Mesodermal cell (in vitro differentiated cells): Measurements from ENCODE around the gene IL18RAP. TPM values are rescaled to one million over a fixed set of nuclear protein-coding genes. Genes with fewer than 3 reads are reported as not detected.

Experiments used
- H3K27ac ChIP-seq: 2 replicates; pipeline ENCODE4 v1.7.0; 2013; ENCODE audit warnings: mild to moderate bottlenecking, low read depth, low read length, moderate library complexity; ENCODE audit not compliant: severe bottlenecking
- H3K36me3 ChIP-seq: 2 replicates; pipeline ENCODE4 v1.7.1; 2013; ENCODE audit warnings: mild to moderate bottlenecking, low read length, moderate library complexity; ENCODE audit not compliant: control insufficient read depth, insufficient read depth
- H3K4me1 ChIP-seq: one replicate; pipeline ENCODE4 v1.7.1; 2013; ENCODE audit warnings: mild to moderate bottlenecking, low read length; ENCODE audit not compliant: insufficient read depth, control insufficient read depth, poor library complexity, severe bottlenecking
- H3K4me3 ChIP-seq: 2 replicates; pipeline ENCODE4 v1.7.0; 2013; ENCODE audit warnings: low read length, control low read depth, mild to moderate bottlenecking; ENCODE audit not compliant: insufficient read depth, poor library complexity, severe bottlenecking; ENCODE audit errors: extremely low read depth
- H3K9me3 ChIP-seq: 2 replicates; pipeline ENCODE4 v1.7.1; 2013; ENCODE audit warnings: mild to moderate bottlenecking, low read length, moderate library complexity; ENCODE audit not compliant: control insufficient read depth
- WGBS, 2 experiments: methylation state at CpG; one replicate each; pipeline ENCODE4 v1.1.5; 2013; ENCODE audit warnings: missing lambda C conversion rate in 2 of 2; ENCODE audit not compliant: insufficient coverage in 2 of 2; 5-methylcytosine and 5-hydroxymethylcytosine counted together
- polyA plus RNA-seq, 2 experiments: library from polyadenylated mRNA; stranded (reverse); fragments of 50-300 nt; gene quantifications; one replicate each; pipeline ENCODE4 v1.2.3, GENCODE V29; 2013

Gene IL18RAP, protein sequence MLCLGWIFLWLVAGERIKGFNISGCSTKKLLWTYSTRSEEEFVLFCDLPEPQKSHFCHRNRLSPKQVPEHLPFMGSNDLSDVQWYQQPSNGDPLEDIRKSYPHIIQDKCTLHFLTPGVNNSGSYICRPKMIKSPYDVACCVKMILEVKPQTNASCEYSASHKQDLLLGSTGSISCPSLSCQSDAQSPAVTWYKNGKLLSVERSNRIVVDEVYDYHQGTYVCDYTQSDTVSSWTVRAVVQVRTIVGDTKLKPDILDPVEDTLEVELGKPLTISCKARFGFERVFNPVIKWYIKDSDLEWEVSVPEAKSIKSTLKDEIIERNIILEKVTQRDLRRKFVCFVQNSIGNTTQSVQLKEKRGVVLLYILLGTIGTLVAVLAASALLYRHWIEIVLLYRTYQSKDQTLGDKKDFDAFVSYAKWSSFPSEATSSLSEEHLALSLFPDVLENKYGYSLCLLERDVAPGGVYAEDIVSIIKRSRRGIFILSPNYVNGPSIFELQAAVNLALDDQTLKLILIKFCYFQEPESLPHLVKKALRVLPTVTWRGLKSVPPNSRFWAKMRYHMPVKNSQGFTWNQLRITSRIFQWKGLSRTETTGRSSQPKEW
- polyA plus RNA-seq (2013, experiment 1 of 2) = not detected
- polyA plus RNA-seq (2013, experiment 2 of 2) = not detected

DNA sequence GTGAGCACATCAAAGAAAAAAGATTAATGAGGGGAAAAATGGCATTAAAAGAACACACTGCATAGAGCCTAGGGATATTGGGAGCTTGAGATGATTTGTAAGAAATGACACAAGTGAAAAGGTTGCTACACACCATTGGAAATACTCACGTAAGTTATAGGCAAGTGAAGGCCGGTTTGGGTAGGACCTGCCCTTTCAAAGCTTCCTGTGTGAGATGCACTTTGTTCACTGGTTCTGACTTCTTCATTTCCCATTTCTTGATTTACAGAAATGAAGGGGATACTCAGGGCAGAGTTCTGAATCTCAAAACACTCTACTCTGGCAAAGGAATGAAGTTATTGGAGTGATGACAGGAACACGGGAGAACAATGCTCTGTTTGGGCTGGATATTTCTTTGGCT is at the start of gene IL18RAP:
IL18RAP (plus strand) TSS at position 251 of the 400 bp plus-strand sequence; CDS start at position 369, 118 bp downstream.
- no peaks in the 10 kb centered on the region for H3K36me3 ChIP-seq
- no peak within 1 kb of the TSS for H3K4me3 ChIP-seq
- 70 to 95% methylated on average over 2 to 3 of the region's 3 CpGs for WGBS, 2 experiments
- H3K4me1 ChIP-seq = no peaks in the 10 kb centered on the region
- H3K9me3 ChIP-seq = no peaks in the 10 kb centered on the region
- no peak within 1 kb of the TSS for H3K27ac ChIP-seq

GRCh38 chr2:102376052-102376591 is 46.8 kb upstream of the IL18RAP start:
- no peaks in the 10 kb centered on the region for H3K4me1 ChIP-seq
- no peak overlapping the region for H3K27ac ChIP-seq
- no peaks in the 10 kb centered on the region for H3K9me3 ChIP-seq
- H3K4me3 ChIP-seq = no peak overlapping the region
- 71% methylated on average over 1 of the region's 1 CpG; no CpG with 5 or more reads in 1 of the 2 experiments for WGBS, 2 experiments
- no peaks in the 10 kb centered on the region for H3K36me3 ChIP-seq

DNA sequence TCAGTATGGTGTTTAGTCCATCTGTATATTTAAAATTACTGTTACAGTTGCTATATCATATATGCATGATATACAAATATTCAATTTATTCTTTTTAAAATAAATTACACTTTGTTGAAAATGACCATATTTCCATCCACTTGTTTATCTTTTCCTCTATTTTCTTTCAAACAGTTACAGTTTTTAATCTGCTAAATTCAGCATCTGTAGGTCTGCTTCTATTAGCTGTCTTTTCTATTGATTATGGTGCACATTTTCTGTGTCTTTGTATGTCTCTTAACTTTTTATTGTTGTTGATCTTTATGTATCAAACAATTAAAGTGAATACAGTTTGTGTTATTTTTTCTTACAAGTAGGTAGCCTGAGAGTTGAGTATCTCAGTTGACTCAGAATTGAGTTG is 39.2 kb upstream of the IL18RAP start:
- H3K36me3 ChIP-seq = no peaks in the 10 kb centered on the region
- no peaks in the 10 kb centered on the region for H3K4me1 ChIP-seq
- H3K27ac ChIP-seq = no peak overlapping the region
- peaks cover 12% of the 10 kb centered on the region for H3K9me3 ChIP-seq
- H3K4me3 ChIP-seq = no peak overlapping the region

- Histone ChIP-seq H3K27ac (no peak overlapping the region), H3K36me3 (no peaks in the 10 kb centered on the region), H3K4me1 (no peaks in the 10 kb centered on the region), H3K4me3 (no peak overlapping the region), H3K9me3 (peaks cover 12% of the 10 kb centered on the region)
- 64 to 73% methylated on average over 1 of the region's 1 CpG for WGBS, 2 experiments
Observed at GRCh38 chr2:102385522-102385921, 37.4 kb upstream of the IL18RAP start.

DNA sequence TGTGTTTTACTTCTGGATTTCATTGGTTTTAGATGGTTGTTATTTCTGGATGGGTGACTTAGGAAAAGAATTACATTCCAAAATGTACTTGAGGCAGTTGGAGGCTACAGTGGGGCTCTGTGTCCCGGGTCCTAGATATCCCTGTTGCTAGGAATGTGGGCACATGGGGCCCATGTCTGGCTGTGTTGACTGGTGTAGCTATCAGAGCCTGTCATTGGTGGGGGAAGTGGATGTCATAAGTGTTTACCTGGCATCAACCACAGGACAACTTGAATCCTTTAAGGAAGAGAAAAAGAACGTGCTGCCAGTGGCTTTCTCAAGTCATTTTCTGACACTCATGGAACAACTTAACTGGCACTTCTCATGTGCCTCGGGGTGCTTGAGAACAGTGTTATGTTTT is 37.0 kb upstream of the IL18RAP start:
- H3K4me3 ChIP-seq = no peak overlapping the region
- H3K9me3 ChIP-seq = peaks cover 12% of the 10 kb centered on the region
- no peaks in the 10 kb centered on the region for H3K36me3 ChIP-seq
- WGBS, 2 experiments = 76 to 79% methylated on average over 2 to 3 of the region's 3 CpGs
- no peak overlapping the region for H3K27ac ChIP-seq
- H3K4me1 ChIP-seq = no peaks in the 10 kb centered on the region

DNA sequence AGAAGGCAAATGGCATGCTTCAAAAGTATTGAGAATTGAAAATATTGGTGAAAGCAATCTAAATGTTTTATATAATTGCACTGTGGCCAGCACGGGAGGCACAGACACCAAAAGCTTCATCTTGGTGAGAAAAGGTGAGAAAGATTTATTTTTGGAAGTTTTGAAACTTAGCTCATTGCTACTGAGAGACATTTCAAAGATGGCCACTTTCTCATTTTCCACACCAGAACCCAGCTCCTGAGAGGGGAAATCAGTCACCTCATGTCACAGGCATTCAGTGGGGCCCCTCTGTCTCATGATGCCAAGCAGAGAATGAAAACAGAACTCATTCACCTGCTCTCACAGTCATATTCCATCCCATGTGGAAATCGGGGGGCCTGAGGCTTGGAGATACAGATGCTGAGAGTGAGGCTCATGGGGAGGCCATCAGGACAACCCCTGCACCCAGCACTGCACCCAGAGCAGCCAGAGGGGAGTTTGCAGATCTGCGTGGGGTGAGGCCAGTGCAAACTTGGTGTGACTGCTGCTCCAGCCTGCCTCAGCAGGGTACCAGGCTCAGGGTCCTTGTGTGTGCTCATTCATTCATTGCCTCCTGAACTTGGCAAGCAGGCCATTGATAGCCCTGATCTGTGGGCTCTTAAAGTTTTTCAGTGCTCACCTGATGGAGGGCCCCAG is 36.0 kb upstream of the IL18RAP start:
- no peak overlapping the region for H3K27ac ChIP-seq
- peaks cover 12% of the 10 kb centered on the region for H3K9me3 ChIP-seq
- H3K4me3 ChIP-seq = no peak overlapping the region
- WGBS, 2 experiments = 73 to 100% methylated on average over 1 to 2 of the region's 3 CpGs
- no peaks in the 10 kb centered on the region for H3K4me1 ChIP-seq
- H3K36me3 ChIP-seq = no peaks in the 10 kb centered on the region

GRCh38 chr2:102387763-102388546 is 35.0 kb upstream of the IL18RAP start:
- Histone ChIP-seq H3K36me3 (no peaks in the 10 kb centered on the region), H3K9me3 (peaks cover 12% of the 10 kb centered on the region), H3K4me1 (no peaks in the 10 kb centered on the region), H3K4me3 (no peak overlapping the region), H3K27ac (no peak overlapping the region)
- 89 to 93% methylated on average over 6 to 7 of the region's 7 CpGs for WGBS, 2 experiments

- H3K4me3 ChIP-seq = no peak overlapping the region
- no peaks in the 10 kb centered on the region for H3K9me3 ChIP-seq
- H3K4me1 ChIP-seq = no peaks in the 10 kb centered on the region
- H3K27ac ChIP-seq = no peak overlapping the region
- no peaks in the 10 kb centered on the region for H3K36me3 ChIP-seq
- WGBS, 2 experiments = no CpG with 5 or more reads among the region's 2 CpGs
Observed at GRCh38 chr2:102391565-102391964, 31.4 kb upstream of the IL18RAP start.

- H3K36me3 ChIP-seq = no peaks in the 10 kb centered on the region
- WGBS, 2 experiments = 90% methylated on average over 2 of the region's 3 CpGs; no CpG with 5 or more reads in 1 of the 2 experiments
Observed at GRCh38 chr2:102392096-102392495, 30.9 kb upstream of the IL18RAP start.

GRCh38 chr2:102392942-102393341 is 30.0 kb upstream of the IL18RAP start:
- WGBS, 2 experiments = no CpG with 5 or more reads among the region's 1 CpG
- H3K36me3 ChIP-seq = no peaks in the 10 kb centered on the region
- H3K9me3 ChIP-seq = no peaks in the 10 kb centered on the region
- no peak overlapping the region for H3K27ac ChIP-seq
- no peaks in the 10 kb centered on the region for H3K4me1 ChIP-seq
- H3K4me3 ChIP-seq = no peak overlapping the region

More at GRCh38 chr2:102392096-102392495, 30.9 kb upstream of the IL18RAP start:
- no peaks in the 10 kb centered on the region for H3K9me3 ChIP-seq
- no peaks in the 10 kb centered on the region for H3K4me1 ChIP-seq
- H3K27ac ChIP-seq = no peak overlapping the region
- H3K4me3 ChIP-seq = no peak overlapping the region
